HG02571 (cell line): Measurements from ENCODE around the gene TAS2R42.

ENCODE experiments used
- ATAC-seq: cut with Tn5 transposase; IDR thresholded peaks from one replicate; pipeline ENCODE4 v1.9.1; 2021; ENCODE audit warnings: mild to moderate bottlenecking, moderate library complexity; ENCODE audit not compliant: unreplicated experiment

The TAS2R42 gene

DNA sequence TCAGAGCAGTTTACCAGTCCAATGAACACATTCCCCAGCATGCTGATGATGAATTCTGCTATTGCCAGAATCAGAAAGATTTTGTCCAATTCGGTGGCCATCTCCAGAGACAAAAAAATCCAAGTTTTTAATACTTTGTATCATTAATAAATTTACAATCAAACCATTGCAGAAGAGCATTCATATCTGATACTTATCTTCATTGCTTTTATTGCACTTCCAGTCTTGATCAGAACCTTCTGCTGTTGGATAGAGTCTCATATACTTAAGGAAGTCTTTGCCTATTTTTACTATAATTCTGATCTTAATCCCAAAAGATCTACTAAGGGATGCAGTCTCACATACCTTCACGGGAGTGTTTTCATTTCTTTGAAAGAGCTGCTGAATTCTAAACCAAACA, at the start of gene TAS2R42:
Gene TAS2R42 (minus strand): TSS at position 101 of the 400 bp plus-strand sequence. CDS start 0 bp downstream, at position 101.
- ATAC-seq = no peak

DNA sequence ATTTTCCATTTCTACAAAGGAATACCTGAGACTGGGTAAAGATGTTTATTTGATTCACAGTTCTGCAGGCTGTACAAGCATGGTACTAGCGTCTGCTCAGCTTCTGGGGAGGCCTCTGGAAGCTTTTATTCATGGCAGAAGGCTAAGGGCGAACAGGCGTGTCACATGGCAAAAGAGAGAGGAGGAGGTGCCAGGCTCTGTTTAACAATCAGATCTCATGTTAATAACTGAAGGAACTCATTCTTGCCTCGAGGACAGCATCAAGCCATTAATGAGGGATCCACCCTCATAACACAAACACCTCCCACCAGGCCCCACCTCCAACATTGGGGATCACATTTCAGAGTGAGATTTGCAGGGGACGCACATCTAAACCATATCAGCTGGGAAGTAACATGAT, 46.8 kb upstream of the TAS2R42 start:
- no peak for ATAC-seq

DNA sequence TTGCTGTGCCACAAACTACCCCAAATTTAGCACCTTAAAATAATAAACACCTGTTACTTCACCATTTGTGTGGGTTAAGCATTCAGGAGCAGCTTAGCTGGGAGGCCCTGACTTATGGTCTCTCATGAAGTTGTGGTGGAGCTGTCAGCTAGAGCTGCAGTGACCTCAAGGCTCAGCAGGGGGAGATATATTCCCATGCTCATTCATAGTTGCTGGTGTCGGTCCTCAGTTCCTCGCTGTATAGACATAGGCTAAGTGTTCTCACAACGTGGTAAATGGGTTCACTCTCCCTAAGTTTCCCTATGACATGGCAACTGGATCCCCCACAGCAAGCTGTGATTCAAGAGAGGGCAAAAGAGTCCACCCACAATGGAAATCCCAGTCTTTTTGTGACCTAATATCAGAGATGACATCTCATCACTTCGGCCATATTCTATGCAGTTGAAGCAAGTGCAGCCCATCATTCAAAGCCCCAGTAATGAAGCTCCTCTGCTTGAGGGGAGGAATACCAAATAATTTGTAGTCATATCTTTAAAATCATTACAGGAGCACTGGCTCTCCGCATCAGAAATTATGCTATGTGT, 41.7 kb upstream of the TAS2R42 start:
- ATAC-seq = no peak

- no peak for ATAC-seq
These were observed 40.6 kb upstream of the TAS2R42 start for GRCh38 chr12:11227373-11227772.

- no peak for ATAC-seq
These were observed 22.4 kb upstream of the TAS2R42 start for GRCh38 chr12:11209113-11209512.

DNA sequence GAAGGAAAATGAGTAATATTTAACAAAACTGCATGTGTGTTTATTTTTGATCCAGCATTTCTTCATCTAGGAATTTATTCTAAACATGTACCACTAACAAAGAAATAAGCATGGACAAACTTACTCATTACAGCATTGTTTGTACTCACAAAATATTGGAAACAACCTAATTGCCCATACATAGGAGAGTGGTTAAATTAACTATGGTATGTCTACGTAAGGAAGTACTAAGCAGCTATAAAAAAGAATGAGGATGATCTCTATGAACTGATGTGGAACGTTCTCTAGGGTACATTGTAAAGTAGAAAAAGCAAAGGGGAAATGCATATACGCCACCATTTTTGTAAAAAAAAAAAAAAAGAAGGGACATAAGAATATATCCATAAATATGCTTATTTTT, 17.4 kb upstream of the TAS2R42 start:
- ATAC-seq = no peak

GRCh38 chr12:11202811-11203210, 16.1 kb upstream of the TAS2R42 start:
- ATAC-seq = no peak

GRCh38 chr12:11183011-11183410, 3.7 kb downstream of the TAS2R42 start:
- ATAC-seq = no peak

DNA sequence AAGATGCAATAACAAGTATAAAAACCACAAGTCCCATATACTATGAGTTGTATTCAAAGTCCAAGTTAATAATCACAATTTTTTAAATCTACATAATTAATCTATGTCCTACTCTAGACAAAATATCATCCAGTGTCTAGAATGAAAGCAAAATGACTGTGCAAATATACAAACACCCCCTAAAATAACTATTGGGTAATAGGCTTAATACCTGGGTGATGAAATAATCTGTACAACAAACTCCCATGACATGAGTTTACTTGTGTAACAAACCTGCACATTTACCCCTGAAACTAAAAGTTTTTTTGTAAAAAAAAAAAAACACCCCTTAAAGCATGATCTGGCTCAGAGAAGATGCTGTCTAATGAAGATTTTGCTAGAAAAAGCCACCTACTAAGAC, 4.2 kb downstream of the TAS2R42 start:
- no peak for ATAC-seq

GRCh38 chr12:11178250-11178649, 8.5 kb downstream of the TAS2R42 start:
- no peak for ATAC-seq

GRCh38 chr12:11174022-11174421, 12.7 kb downstream of the TAS2R42 start:
- ATAC-seq = no peak

DNA sequence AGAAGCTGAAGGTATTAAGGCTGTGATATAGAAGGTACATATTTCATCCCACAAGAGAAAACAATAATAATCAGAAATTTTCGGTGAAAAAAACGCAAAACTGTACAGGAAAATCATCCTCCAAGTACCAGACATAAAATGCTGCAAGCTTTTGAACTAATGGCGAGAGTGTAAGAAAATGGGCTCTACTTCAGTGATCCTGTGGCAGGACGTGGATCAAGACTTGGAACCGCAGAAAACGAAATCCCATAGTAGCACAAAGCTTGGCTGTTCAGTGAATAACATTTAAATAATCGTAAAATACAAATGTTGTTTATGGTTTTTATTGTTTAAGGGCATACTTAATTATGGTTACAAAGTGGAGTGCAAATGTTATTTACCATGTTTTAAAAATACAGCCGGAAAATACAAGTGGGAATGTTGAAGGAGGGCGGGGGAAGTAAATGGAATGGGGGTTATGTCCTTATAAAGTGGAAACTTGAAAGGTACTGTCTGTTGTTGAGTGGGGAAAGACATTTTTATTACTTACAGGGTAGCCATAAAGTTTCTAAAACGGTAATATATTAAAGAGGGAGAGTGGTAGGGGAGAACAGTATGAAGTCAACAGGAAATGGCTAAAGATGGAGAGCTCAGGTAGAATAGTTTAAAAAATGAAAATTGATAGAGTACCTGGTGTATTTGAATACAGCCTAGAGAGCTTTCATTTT, 14.6 kb downstream of the TAS2R42 start:
- ATAC-seq = no peak

GRCh38 chr12:11171145-11171968, 15.4 kb downstream of the TAS2R42 start, which contains the start of gene SMIM10L1:
Gene SMIM10L1, plus strand, starts transcription at chr12:11171194. Its CDS starts 163 bp downstream, at chr12:11171357.
- peak; percentile 97 for ATAC-seq

DNA sequence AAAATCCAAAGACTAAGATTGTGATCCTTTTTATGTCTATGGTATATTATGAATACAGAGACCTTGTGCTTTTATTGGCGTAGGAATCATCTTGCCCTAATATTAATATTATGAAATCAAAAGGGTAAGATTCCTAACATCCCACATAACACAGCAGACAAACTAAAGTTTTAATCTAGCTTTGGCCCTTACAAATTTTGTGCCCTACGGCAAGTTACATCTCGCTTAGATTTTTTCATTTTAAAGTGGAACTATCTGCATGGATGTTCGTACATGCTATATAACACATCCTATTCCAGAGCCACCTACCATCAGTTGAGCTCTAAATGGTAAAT, 16.0 kb downstream of the TAS2R42 start:
- no peak for ATAC-seq

- ATAC-seq = no peak
These were observed 20.4 kb downstream of the TAS2R42 start for GRCh38 chr12:11166300-11166699.

DNA sequence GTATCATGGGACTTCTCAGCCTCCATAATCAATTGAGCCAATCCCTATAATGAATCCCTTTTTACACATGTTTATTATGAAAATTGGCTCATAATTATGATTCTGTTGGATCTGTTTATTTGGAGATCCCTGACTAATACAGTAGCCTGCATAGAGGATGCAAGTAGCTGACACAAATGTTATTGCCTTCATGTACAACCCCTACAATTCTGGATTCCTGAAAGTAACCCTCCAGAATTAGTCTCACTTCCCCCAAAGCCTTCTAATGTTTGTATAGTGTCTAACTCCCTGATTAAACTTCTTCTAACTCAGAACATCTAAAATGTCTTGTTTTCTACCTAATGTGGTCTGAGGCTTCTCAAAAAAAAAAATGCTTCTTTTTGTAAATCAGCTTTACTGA, 22.4 kb downstream of the TAS2R42 start:
- no peak for ATAC-seq

DNA sequence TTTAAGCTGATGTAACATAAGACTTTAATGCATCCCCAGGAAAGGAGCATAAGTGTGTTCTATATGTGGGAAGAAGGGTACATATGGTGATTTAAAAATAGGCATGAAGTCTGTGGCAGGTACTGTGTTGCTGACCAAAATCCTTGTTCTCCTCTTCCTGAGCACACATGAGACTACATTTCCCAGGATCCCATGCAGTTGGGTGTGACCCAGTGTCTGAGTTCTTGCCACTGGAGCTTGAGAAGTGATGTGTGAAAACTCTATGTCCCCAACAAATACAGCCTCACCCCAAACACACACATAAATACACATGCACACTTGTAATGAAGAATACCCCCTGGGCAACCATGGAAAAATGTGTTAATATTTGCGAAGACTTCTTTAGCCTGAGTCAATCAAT, 24.2 kb downstream of the TAS2R42 start:
- no peak for ATAC-seq

DNA sequence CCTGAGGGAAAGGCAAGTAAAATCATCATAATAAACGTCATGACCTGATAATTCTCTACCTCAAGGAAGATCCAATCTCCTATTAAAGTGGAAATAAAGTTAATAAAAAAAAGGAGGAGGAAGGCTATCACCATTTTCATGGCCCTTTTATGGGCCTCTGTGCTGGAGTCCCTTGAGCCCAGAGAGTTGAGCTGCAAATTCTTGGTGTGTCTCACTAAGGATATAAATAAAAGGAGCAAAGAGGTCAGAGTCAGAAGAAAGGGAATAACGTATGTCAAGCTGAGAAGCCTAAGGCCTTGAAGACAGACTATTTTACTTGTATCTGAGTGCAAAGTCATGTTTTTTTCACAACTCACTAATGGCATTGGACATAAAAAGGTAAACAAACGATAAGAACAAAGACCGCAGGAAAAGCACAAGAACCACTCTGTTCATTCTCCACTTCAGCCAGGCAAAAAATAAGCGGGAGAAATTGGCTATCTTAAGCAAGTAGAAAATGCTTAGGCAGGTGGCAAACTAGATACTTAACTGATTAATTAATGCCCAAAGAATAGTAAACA, 27.8 kb downstream of the TAS2R42 start:
- no peak for ATAC-seq

DNA sequence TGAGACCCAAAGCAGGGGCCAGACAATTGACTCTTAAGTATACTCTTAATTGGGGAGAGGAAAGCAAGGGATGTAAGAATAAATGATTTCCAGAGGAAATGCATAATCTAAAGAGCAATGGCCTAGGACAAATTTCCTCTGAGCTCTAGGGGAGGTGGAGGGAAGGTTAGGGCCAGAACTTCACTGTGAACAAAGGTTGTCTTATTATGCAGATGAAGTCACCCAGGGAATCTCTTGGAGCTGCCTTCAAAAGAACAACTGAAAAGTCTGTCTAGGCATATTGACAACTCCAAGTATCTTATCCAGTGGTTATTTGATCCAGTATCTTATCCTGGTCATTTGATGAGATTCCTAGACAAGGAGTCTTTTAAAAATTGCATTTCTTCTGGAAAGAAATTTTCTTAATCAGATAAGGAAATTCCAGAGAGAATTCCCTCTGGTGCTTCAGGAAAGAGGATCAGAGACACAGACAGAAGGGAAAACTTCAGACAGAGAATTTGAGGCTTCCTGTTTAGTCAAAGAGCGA, 32.3 kb downstream of the TAS2R42 start:
- no peak for ATAC-seq

DNA sequence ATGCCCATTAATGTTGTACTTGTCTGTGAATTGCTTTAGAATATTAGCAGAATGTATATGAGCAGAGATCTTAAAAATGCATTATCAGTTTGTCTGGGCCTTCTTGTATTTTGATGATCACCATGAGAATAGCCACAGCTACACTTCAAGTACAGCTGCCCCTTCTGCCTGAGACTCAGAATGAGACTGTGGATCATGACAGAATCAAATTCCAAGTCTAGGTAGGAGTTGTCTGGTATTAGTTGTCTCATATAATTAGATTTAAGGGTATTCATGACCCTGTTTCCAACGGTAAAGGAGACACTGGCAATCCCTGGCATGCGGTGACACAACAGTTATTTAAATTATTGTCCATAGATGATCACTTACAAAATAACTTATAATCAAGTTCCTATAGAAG, 34.0 kb downstream of the TAS2R42 start:
- no peak for ATAC-seq

GRCh38 chr12:11150832-11151231, 35.9 kb downstream of the TAS2R42 start:
- no peak for ATAC-seq
